Stimulated activated CD8-positive, alpha-beta memory T cell treated with anti-CD3 and anti-CD28 coated beads, Interleukin-4, amount 100 ng/mL, for 24 hours (primary cell): ENCODE data around the gene WDR12.
A peak's percentile ranks its signal among the peaks of the same experiment; 100 is the strongest.
"Not testable (repeated sequence)": the region's sequence is repeated elsewhere in the genome, so short reads cannot be mapped to it uniquely, and the experiment has no call there.

Experiments used
- DNase-seq: peaks from one replicate; pipeline ENCODE4 v3.0.0-alpha.2; 2020; ENCODE audit warnings: low read depth

The WDR12 gene

DNA sequence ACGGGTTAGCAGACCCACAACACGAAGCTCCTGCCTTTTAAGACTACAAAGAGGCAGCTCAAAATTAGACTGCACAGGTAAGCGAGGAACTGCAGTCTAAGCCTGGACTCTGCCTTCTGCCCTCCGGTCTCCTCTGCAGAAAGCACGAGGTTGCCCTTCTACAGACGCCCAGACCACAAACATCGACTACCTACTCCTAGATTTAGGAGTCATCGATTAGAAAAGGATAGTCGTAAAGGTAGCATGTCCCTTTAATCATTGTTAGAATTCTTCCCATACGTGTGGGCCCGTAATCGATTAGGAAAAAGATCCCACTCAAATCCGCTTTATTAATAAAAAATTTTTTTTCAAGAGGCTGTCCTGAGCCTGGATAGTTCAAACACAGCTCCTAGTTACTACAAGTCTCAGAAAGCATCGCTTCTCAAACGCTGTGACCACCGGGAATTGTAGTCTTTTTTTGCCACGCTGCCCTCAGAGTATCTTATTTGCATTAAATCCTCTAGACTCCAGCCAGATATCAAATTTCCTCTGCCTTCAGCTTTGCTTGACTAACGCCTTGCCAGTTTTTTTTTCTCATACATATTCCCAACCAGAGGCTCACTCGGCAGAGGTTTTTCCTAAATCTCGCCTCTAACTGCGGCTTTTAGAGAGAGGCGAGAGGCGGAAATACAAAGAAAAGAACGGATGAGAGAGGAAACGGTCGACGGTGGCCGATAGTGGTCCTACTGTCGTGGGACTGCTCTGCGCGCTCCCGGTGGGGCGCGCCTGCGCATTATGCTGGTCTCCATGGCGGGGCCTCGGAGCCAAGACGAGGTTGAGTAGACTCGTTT is at the start of gene WDR12, which contains the start of gene CARF:
Gene WDR12 (minus strand): TSS at position 162 of the 830 bp plus-strand sequence. CDS start 197 bp downstream, outside the sequence.
Gene CARF (plus strand): TSS at position 764 of the 830 bp plus-strand sequence. CDS start 29,628 bp downstream, outside the sequence.
- peak; percentile 84 for DNase-seq

DNA sequence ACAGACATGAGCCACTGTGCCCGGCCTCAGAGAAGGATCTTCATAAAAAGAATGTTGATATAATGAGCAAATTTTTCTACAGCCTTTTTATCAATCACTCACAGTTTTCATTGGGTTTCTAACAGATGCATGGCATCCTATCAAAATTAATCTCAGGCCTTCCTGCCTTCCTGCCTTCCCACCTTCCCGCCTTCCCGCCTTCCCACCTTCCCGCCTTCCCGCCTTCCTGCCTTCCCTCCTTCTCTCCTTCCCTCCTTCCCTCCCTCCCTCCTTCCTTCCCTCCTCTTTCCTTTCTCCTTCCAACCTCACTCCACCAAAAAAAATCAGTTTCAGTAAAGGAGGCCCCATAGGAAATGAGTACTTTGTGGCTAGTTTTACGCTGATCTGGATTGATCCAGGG is 49.1 kb upstream of the WDR12 start:
- no peak for DNase-seq

- DNase-seq: no peak
These were observed 39.1 kb upstream of the WDR12 start for GRCh38 chr2:202950592-202950991.

DNA sequence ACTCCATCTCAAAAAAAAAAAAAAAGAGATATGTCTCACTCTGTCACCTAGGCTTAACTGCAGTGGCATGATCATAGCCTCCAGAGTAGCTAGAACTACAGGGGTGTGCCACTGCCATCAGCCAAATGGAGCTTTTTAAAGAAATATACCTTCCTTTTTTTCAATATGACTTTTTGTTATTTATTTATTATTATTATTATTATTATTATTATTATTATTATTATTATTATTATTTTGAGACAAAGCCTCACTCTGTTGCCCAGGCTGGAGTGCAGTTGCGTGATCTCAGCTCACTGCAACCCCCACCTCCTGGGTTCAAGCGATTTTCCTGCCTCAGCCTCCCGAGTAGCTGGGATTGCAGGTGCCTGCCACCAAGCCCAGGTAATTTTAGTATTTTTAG is 37.9 kb upstream of the WDR12 start:
- not testable (repeated sequence) for DNase-seq

GRCh38 chr2:202945497-202945896 is 34.0 kb upstream of the WDR12 start:
- DNase-seq: no peak

DNA sequence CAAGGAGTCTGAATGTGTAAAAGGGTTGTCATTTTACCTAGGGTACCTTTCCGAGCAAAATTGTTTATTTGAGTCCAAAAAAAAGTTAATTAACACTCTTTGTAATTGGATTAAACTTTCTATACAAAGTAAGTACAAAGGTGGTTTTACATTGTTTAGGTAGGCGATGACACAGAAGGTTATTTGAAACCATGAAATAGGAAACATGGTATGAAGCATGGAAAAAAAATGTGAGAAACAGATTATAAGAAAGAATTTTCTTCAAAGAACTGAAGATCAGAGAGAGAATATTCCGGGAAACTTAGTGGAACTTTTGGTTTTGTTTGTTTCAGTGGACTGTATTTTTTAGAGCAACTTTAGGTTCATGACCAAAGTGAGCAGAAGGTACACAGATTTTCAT is 33.3 kb upstream of the WDR12 start:
- no peak for DNase-seq

DNA sequence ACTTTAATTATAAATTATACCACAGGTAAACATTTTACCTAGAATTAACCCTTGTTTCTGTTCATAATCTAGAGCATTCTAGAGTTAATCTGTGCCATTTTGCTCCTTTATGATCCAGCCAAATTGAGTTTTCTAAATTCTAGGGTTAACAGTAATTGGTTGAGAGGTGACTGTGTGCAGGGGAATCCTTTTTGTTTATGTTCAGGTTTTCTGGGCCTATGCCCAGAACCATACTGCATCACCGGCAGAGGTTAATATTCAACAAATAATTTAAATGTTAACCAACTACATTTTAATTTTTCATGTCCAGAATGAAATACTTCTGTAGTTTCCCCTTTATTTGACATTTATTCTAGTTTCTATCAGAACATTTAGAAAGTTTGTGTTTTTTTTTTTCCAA is 32.9 kb upstream of the WDR12 start:
- DNase-seq: no peak

- DNase-seq: no peak
These were observed 30.3 kb upstream of the WDR12 start for GRCh38 chr2:202941771-202942170.

GRCh38 chr2:202938960-202939359 is 27.5 kb upstream of the WDR12 start:
- no peak for DNase-seq

GRCh38 chr2:202934456-202934855 is 23.0 kb upstream of the WDR12 start:
- no peak for DNase-seq

- DNase-seq: no peak
These were observed 22.5 kb upstream of the WDR12 start for GRCh38 chr2:202933958-202934357.

GRCh38 chr2:202933139-202933510 is 21.7 kb upstream of the WDR12 start:
- DNase-seq: no peak

- DNase-seq: no peak
These were observed 21.1 kb upstream of the WDR12 start for GRCh38 chr2:202932425-202933138.

DNA sequence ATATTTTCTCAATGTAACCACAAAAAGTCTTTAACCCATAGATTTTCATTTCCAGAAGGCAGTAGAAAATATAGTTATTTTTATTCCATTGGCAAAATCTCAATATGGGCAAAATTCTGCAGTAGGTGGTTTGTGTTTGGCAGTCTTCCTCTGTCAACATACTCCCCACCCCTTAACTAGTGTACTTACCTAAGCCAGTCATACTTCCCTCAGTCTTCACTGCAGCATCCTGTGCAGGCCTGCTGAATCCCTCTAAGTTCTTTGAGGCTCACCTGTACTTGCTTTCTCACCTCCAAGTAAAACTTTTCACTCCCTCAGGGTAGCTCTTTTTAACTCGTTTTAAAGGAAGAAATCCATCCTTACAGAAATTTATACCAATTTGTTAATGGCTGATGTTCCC is 7.4 kb upstream of the WDR12 start:
- no peak for DNase-seq

DNA sequence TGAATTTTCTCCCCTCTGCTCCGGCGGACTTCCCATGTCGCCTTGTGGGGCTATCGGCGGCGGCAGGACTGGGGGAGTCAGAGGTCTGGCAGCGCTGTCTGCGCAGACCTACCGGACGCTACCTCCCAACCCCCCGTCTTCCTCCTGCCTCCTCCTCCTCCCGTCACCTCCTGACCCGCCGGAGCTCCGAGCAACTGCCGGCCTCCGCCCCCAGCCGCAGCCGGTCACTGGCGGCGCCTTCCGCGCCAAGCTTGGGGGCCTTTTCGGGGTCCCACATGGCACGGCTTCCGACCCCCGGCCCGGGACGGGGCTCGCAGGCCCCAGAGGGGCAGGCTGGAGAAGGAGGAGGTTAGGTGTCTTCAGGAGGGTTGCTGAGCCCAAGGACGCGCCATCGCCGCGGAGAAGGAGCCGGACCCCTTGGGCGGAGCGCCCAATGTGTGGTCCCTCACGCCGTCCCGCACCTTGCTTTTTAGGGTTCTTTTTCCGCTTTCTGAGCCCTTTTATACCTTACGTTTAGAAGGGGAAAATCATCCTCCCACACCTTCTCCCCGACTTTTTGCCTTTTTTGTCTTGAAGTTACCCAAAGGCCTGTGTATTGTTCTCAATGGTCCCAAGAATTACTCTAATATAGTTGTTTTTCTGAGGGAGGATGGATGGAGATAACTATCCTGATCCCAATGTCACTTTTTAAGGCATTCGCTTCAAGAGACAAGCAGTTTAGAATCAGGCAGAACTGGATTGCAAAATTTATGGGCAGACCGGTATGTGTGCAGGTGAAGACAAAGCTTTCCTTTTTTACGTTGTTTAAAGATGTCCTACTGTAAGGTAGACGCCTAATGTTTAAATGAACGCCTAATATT is 1.1 kb upstream of the WDR12 start:
- not testable (repeated sequence) for DNase-seq

DNA sequence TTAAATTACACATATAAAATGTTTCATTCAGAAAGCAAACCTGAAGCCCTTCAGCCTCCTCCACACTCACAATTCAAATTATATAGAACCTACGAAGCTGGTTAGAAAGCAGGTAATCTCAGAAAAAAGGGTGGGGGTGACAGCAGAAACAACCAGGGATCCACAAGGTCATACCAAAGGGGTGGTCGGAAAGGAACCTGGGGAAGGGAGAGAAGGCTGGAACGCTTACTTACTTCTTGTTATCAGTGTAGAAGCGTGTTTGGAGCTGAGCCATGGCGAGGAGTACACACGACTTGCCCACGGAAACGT is 316 bp downstream of the WDR12 start:
- no peak for DNase-seq

DNA sequence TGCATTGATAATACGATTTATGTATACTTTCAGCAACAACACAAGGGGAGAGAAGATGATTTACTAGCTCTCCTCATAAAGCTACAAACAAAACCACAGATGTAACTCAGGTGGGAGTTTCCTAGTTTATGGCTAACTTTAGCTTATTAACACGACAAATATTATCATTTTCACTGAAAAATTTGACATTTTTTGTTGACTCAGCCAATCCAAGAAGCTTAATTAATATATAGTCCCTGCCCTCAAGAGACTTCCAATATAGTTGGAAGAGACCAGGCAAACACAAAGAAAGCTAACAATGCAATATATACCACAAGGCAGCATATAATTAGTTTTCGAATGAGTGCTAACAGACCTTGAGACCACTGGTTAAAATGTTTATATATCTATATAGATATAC is 775 bp downstream of the WDR12 start:
- no peak for DNase-seq

GRCh38 chr2:202910250-202910649 is 1.2 kb downstream of the WDR12 start:
- not testable (repeated sequence) for DNase-seq

DNA sequence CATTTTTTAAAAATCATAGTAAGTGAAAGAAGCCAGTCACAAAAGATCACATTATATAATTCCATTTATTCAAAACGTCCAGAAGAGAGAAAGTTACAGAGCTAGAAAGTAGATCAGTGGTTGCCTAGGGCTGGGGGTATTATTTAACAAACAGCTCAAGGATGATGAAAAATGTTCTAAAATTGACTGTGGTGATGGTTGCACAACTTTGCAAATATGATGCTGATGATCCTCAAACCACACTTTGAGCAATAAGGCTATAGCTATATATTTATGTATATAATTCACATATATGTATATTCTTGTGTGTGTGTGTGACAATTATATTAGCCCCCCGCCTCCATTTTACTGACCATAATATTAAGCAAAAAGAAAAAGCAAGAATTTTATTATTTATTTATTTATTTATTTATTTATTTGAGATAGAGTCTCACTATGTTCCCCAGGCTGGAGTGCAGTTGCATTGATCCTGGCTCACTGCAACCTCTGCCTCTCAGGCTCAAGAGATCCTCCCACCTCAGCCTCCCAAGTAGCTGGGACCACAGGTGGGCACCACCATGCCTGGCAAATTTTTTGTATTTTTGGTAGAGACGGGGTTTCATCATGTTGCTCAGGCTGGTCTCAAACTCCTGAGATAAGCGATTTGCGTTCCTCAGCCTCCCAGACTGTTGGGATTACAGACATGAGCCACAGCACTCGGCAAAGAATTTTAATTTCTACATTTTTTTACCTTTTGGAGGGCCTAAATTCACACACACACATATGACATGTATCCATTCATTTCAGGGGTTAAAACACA is 1.9 kb downstream of the WDR12 start:
- DNase-seq: no peak

GRCh38 chr2:202908186-202908585 is 3.3 kb downstream of the WDR12 start:
- no peak for DNase-seq

- not testable (repeated sequence) for DNase-seq
These were observed 6.0 kb downstream of the WDR12 start for GRCh38 chr2:202905507-202905906.

DNA sequence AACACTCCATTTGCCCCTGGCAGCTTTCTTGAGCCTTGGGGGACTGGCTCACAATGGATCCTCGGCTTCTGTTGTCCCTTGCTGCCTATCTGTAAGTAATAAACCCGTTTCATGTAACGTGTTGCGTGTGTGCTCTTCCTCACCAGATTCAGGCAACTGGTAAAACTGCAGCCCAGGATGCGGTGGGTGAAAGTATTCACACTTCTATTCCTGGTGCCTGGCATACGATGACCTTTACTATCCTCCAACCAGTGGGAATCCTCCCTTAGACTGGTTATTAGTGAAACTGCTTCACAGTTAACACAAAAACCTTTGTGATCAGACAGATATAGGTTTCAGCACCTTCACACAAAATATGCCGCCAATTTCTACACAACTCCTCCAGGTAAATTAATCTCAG is 26.3 kb downstream of the WDR12 start:
- no peak for DNase-seq
